NCI-H345 treated with DMSO at 0.1 percent for 48 hours (cell line): ENCODE measurements around the gene ARHGAP45.
"Not testable (repeated sequence)": the region's sequence is repeated elsewhere in the genome, so short reads cannot be mapped to it uniquely, and the experiment has no call there.

Experiments used
- DNase-seq: peaks from one replicate; lab custom pipeline; 2025; ENCODE audit not compliant: unreplicated experiment; lab: John Stamatoyannopoulos, UW

Gene ARHGAP45

DNA sequence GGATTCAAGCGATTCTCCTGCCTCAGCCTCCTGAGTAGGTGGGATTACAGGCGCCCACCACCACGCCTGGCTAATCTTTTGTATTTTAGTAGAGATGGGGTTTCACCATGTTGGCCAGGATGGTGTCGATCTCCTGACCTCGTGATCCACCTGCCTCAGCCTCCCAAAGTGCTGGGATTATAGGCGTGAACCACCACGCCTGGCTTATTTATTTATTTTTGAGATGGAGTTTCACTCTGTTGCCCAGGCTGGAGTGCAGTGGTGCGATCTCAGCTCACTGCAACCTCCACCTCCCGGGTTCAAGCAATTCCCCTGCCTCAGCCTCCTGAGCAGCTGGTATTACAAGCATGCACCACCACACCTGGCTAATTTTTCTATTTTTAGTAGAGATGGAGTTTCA is 47.8 kb downstream of the ARHGAP45 start:
- not testable (repeated sequence) for DNase-seq

DNA sequence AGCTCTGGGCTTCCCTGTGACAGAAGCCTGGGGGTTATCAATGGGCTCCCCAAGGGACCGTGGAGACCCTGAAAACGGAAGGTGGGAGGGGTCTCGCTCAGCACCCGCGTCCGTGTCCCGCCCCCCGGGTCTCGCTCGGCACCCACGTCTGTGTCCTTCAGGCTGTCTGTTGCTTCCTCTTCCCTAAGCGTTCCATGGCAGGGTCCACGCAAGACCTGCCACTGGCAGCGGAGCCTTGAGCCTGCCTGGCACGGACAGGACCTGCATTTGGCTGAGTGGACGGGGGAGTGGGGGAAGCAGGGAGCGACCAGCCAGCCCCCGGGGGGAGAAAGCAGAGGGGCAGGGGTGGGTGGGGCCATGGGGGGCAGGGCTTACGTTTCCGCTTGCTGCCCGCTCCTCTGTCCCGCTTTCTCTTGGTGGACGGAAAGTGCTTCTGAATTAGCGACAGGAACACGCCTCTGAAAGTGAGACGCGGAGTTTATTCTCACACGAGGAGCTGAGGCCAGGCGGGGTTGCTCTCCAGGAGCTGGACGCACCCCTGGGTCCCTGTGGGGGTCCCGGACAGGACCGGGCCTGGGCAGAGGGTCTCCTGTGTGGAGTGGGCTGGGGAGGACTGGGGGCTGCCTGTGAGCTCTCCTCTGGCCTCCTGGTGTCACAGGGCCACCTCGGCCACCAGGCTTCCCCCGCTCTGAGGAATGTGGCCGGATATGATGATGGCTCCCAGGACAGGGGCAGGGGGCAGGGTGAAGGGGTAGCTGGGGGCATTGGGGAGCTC is 48.9 kb downstream of the ARHGAP45 start:
- DNase-seq: no peak

DNA sequence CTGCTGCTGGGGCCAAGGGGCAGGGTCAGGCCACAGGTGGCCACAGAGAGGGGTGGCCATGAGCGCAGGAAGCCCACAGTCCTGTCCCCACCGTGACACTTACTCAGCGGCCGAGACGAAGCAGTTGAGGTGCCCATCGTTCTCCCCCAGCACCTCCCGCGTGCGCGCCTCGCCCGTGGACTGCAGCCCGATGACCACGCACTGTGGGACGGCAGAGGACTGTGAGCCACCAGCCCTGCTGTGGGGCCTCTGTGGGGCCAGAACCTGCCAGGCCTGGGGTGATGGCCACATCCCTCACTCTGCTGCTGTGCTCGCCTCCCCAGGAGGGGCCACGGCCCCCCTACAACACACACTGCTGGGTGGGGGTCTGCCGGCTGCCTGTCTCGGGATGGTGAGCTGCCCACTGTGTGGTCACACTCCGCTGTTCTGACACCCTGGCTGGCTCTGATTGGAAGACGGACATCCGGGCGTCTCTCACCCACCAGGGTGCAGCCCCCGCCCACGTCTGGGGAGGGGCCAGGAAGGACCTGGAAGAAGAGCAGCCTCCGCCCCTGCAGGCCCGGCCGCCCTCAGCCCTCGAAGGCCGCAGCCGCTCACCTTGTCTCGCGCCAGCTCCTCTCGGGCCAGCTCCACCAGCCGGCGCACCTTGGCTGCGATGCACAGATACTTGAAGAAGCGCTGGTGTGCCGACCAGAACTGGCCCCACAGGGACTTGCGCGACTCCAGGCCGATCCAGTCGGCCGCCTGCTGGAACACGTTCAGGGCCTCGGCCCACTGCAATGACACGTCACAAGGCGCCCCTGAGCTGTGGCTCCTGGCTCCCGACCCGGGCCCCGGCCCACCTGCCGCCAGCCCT is 50.0 kb downstream of the ARHGAP45 start:
- no peak for DNase-seq

DNA sequence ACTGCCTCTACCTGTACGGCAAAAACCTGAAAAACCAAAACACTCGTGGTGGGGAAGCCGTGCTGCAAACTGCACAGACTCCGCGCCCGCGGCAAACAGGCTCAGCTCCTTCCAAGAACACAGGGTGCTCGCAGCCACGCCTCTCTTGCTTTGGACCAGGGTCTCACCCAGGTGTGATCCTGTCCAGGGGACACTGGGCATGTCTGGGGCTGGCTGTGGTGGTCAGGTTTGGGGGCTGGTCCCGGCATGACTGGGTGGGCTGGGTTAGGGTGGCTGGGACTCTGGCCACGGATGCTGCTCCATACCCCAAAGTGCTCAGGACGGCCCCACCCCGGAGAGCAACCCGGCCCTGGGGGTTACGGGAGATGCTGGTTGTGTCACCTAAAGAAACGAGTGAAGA is 50.7 kb downstream of the ARHGAP45 start:
- no peak for DNase-seq

DNA sequence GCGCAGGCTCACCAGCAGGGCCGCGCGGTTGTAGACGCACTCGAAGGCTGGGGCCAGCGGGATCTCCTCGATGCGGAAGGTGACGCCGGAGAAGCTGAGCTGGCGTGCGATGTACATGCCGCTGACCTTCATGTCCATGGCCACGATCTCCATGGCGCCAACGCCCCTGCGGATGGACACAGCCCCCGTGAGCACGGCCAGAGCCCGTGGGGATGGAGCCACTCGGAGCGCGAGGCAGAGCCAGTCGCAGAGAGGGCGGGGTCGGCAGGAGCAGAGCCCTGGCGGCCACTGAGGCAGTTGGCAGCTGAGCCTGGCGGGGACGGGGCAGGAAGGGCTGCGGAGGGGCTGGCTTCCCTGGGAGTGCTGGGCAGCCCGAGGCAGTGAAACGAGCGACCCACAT is 52.0 kb downstream of the ARHGAP45 start:
- DNase-seq: no peak

DNA sequence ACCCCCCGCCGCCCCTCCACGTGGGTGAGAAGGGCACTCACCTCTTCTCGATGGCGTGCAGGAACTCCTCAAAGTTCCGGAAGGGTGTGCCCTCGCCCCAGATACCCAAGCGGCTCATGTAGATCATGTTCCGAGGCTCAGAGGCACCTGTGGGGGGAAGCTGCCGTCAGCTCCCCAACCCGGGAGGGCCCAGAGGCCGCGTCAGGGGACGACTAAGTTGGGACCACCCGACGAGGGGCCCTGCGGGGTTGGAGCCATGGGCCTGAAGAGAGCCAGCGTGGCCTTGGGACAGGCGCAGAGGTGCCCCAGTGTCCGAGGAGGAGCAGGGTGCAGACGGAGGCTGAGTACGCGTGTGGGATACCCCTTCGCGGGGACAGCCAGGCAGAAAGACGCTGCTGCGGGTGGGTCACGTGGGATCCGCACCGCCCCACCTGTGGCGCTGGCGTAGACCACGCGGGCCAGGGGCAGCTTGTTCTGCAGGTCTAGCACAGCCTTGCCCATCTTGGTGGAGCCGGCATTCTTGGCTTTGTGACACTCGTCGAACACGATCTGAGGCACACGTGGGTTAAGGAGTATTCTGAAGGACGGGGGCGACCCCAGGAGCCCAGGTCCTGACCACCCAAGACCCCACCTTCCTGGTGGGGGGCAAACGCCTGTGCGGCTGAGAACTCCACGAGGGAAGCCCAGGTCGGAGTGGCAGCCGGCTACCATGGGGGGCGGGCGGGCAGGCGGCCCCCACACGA is 52.7 kb downstream of the ARHGAP45 start:
- DNase-seq: no peak

DNA sequence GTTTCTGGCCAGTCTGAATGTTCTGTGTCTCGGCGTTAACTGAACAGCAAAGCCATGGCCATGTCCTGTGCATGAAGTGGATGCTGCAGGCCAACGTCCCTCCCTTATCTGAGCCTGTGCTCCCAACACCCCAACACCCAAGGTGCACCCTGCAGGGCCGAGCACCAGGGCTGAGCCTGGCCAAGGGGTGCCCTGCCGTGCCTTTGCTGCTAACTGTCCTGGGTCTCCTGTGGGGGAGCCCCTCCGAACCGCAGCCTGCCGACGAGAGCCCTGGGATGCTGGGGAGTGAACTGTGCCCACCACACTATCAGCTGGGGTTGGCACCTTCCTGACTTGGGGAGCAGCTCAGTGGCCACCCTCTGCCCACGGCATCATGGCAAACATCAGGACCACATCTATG is 54.4 kb downstream of the ARHGAP45 start:
- no peak for DNase-seq

DNA sequence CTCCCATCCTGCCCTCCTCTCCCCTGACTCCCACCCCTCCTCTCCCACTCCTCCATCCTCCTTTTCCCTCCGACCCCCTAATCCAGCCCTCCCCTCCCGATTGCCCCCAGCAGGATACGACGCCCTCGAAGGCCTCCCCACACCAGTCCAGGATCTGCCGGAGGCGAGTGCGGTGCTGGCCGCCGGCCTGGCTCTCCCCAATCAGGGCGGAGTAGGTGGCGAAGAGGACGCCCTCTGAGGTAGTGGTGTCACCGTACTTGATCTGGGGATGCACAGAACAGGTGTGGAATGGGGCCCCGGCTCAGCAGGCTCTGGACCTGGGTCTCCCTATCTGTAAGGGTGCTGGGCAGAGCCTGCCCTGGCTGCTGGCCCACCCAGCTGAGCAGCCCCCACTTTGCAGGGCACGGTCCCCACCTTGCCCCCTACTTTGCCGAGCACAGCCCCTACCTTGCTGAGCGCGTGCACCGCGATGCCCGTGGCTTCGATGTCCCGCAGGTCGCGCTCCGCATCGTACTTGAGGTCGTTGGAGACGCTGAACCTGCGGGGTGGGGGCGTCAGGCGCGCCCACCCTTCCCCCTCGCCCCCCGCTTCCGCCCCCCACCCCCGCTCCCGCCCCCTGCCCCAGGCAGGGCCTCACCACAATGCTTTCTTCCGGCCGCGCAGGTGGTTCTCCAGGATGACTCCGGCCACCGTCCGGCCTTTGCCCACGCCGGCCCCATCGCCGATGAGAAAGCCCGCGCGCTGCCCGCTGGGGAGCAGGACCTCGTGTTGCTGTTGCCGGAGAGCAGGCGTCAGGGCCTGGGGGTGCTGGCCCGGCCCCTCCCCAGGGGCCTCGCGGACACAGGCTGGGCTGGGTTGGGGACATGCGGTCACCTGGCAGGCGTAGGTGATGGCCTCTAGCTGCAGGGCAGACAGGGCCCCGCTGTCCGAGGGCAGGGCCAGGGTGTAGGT is 55.3 kb downstream of the ARHGAP45 start:
- DNase-seq: no peak

DNA sequence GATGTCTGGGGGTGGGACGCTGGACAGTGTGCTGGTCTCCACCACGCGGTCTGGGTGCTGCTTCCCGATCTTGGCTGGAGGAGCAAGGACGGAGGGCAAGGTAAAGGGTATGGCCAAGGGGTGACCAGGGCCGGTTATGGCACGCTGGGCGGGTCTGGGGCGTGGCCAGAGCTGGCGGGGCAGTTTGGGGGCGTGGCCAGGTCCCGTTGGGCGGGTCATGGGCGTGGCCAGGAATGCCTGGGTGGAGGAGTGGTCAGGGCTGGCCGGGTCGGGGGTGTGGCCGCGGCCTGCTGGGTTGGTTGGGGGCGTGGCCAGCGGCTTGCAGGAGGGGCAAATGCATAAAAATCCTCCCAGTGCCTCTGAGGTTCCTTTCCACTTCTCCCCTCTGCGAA is 56.0 kb downstream of the ARHGAP45 start:
- no peak for DNase-seq

DNA sequence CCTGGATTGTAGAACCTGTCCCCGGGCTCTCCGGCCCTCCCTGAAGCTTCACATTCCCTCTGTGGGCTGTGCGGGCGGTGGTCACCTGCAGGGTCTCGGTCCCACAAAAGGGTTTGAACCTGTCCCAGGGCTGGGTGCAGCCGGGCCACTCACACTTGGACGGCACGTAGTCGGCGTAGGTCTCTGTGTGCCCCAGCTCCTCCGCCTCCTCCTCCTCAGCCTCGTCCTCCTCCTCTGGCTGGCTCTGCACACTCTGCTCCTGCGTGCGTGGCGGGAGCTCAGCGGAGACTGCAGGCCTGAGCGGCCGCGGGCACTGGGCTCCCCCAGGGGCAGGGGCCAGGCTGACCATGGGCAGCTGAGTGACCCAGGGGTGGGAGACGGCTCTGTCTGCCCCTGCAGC is 56.4 kb downstream of the ARHGAP45 start:
- no peak for DNase-seq

DNA sequence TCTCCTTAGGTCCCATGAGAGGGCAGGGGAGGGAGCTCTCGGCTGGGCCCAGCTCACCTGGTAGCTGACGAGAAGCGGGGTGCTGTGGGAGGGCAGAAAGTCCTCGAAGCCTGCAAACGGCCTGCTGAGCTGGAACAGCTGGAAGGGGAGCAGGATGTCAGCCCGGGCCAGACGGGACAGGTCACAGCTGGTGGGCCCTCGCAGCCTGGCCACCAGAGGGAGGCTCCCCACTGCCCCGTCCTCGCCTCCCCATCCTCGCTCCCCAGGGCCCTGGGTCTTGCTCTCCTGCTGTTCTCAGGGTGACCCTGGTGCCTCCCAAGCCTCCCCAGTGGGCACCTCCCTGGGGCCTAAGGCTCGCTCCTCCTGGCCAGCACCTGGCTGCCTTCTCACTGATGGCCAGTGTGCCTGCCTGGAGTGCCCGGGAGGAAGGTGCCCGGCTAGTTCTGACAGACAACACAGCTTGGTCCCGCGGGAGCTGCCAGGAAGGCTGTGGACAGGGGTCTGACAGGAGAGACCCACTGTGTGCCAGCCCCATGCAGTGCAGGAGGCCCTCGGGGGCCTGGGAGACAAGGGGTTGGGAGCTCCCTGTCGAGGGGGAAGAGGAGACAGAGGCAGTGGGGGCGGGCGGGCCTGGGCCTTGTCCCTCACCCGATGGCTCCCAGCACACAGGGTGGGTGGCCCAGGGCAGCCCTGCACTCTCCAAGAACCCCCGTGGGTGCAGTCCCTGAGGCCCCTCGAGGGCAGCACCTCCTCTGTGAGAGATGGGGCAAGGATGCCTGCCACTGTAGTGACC is 57.1 kb downstream of the ARHGAP45 start:
- DNase-seq: no peak

DNA sequence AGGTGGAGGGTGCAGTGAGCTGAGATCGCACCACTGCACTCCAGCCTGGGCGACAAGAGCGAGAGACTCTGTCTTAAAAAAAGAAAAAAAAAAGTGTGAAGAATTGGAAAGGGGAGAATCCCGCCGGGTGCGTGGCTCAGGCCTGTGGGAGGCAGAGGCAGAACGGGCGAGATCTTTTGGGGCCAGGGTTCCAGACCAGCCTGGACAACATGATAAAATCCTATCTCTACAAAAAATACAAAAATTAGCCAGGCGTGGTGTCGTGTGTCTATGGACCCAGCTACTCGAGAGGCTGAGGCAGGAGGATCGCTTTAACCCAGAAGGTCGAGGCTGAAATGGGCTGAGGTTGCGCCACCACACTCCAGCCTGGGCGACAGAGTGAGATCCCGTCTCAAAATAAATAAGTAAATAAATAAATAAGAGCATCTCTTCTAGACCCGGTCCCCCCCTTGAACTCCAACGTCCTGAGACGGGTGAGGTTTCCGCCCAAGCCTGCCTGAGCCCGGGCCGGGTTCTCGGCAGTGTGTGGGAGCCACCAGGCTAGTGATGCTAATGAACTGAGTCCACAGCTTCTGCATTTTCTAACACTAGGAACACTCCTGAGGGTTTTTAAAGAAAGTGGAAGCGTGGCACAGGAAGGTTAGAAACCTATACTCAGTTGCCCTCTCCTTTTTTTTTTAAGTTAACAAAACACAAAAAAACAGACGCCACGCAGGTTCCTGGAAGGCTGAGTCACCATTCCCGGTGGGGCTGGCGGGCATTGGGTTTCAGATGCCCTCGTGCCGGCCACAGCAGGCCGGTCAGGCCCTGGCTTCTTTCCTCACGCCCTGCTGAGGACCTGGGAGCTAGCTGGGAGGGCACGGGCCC is 58.9 kb downstream of the ARHGAP45 start:
- DNase-seq: no peak

DNA sequence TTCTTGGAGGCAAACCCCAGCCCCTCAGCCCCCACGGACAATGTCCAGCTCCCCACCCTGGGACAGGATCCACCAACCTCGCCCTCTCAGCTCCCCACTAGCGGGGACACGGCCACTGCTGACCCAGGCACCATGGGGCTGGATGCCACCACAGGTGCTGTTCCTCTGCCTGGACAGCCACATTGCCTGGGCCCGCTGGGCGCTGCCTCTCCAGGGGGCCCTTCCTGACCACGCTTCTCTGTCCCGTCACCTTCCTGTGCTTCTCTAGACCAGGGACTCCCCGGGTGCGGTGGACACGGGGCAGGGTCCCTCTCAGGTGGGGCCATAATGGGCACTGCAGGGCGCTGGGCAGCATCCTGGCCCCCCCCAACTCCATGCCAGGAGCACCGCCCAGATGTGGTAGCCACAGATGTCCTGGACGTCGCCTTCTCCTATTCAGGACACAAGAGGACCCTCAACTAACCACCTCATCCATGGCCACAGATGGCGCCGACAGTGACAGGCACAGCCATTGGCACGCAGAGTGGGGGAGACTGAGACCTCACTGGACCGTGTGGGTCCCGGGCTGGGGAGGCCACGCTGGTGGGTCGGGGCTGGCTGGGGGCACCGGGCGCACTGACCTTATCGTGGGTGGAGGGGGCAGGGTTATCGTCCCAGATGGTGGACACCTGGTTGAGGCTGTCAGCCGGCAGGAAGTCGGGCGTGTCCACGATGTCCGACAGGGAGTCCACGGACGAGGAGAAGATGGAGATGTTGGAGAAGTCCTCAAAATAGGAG is 60.2 kb downstream of the ARHGAP45 start:
- no peak for DNase-seq

DNA sequence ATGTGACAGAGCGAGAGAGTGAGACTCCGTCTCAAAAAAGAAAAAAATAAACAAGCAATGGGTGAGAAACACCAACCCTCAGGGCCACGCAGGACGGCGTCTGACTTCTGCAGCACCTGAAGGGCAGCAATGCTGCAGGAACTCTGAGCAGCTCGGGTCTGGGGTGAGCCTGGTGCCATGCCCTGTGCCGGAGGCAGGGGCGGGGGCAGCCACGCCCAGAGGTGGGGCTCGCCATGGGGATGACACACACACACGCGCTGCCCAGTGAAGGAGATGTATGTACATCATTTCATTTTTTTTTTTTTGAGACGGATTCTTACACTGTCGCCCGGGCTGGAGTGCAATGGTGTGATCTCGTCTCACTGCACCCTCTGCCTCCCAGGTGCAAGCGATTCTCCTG is 61.1 kb downstream of the ARHGAP45 start:
- DNase-seq: no peak

DNA sequence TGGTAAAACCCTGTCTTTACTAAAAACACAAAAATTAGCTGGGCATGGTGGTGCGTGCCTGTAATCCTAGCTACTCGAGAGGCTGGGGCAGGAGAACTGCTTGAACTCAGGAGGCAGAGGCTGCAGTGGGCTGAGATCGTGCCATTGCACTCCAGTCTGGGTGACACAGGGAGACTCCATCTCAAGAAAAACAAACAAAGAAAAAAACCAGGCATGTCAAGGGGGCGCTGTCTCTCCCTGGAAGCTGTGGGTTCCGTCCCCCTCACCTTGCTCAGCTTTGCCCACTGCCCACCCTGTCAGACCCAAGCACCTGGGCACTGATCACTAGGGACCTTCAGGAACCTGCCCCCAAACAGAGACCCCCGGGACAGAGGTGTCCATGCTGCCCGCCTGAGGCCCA is 62.1 kb downstream of the ARHGAP45 start:
- DNase-seq: not testable (repeated sequence)

DNA sequence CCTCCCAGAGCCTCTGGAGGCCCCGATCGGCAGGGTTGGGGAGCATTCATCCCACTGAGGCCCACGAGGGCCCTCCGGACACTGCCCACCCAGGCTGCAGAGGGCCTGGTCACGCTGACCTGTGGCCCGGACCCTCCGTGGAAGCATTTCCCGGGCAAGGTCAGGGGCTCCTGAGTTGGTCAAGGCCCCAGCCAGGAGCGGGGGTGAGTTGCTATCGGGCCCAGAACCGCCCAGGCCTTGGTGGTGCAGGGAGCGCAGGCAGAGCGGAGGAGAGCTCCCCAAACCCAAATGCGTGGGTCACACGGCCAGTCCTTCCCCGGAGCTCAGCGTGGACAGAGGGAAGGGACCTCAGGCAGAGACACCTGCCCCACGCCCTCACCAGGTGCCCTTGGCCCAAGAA is 62.6 kb downstream of the ARHGAP45 start:
- no peak for DNase-seq

DNA sequence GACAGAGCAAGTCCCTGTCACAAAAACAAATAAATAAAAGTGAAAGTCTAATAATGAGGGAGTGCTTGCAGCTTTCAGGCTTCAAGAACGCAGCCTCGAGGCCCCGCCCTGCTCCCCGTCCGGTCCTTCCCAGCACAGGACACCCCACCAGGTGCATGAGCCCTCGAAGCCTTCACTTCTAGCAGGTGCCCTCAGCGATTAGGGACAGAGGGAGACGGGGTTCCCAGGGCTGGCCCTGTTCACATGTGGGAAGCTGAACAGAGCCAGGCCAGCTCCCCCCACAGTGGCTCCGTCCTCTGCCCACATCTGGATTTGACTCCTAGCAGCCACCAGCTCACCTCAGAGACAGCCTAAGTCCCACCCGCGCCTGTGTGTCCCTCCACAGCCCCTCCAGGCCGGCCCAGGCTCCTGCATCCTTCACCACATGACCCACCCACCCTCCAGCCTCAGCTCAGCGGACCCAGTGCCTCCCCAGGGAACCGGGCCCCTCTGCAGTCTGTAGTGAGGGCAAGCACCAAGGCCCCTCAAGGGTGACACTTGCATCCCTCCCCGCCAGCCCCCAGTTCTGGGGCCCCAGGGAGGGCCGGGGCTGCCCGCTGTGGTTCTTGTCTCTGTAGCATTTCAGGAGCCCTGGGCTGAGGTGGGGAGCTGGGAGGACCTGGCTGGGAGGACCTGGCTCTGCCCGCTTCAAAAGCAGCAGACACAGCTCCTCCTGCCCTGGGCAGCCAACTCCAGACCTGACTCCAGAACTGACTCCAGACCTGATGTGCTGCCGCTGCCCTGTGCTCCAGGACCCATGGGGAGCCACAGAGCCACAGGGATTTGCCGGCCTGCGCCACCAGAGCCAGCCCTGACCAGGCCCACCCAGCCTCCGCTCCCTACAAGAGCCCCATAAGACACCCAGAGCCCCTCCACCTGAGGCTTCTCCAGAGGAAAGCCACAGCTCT is 64.1 kb downstream of the ARHGAP45 start:
- no peak for DNase-seq
